Retinal pigment epithelial cell (primary cell): ENCODE measurements around the gene PTPRN2.

ENCODE experiments used
- DNase-seq: peaks from one replicate; pipeline ENCODE4 v3.0.0-alpha.2; 2010; ENCODE audit warnings: low read depth
- H3K4me3 ChIP-seq: 2 replicates; pipeline ENCODE4 v1.5.1; 2011; ENCODE audit warnings: mild to moderate bottlenecking, low read length, control low read depth, moderate library complexity
- CTCF ChIP-seq: conservative IDR thresholded peaks from 2 replicates; pipeline ENCODE4 v1.5.1; 2011; ENCODE audit warnings: low read depth, low read length, control low read depth, inconsistent platforms

Gene PTPRN2

GRCh38 chr7:158248816-158249215 lies 338.8 kb downstream of the PTPRN2 start:
- no peak overlapping the region for H3K4me3 ChIP-seq
- DNase-seq: no peak
- no peak for TF ChIP-seq CTCF

DNA sequence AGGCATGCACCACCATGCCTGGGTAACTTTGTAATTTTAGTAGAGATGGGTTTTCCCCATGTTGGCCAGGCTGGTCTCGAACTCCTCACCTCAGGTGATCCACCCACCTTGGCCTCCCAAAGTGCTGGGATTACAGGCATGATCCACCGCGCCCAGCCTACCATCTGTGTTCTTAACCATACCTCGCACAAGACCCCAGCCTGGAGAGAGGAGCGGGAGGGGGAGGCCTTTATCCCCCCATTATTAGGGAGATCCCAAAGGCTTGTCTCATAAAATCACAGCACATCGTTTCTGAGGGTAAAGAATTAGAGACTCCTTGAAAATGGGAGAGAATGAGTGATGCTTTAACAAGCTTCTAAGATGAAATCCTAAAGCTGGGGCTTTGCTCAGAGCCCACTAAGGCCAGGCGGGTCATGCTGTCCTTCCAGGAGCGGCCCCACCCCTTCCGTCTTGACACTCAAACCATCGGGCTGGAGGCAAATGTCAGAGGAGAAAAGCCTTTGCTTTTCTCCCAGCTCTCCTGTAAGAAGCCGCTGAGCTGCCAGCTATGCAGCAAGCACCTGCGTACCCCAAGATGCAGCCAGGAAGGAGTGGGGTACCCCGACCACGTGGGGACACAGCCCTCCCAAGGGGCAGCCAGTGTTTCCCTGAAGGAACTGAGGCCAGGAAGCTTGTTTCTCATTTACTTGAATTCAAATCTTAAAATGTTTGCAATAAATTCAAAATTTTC lies 339.7 kb downstream of the PTPRN2 start:
- TF ChIP-seq CTCF: no peak
- no peak for DNase-seq
- no peak overlapping the region for H3K4me3 ChIP-seq

DNA sequence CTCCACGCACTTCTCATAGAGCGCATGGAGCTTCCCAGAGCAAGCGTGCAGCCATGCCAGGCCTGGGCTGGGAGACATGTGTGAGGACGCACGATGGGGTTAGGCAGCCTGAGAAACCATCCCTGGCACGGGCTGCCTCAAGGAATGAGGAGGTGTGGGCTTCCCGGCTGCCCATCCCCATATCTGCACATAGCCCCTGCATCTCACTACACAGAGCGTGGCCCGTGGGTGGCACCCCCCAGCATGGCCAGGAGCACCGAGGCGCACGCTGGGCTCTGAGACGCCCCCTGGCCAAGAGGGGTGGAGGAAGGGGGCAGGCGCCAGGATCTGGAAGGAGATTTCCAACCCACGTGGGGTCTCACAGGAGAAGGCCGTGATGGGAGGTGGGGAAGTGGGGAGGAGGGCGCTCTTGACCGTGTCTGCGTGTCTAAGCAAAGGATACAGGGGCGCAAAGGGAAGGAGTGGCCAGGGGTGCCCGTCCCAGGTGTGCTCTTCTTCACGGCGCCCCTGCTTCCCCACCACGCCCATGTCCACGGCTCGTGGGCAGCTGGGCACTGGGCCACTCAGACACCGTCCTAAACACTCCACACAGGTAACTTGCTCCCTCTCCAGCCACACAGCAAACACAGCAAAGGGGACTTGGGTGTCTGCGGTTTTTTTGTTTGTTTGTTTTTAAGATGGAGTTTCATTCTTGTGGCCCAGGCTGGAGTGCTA lies 340.5 kb downstream of the PTPRN2 start:
- no peak overlapping the region for H3K4me3 ChIP-seq
- DNase-seq: no peak
- TF ChIP-seq CTCF: no peak

DNA sequence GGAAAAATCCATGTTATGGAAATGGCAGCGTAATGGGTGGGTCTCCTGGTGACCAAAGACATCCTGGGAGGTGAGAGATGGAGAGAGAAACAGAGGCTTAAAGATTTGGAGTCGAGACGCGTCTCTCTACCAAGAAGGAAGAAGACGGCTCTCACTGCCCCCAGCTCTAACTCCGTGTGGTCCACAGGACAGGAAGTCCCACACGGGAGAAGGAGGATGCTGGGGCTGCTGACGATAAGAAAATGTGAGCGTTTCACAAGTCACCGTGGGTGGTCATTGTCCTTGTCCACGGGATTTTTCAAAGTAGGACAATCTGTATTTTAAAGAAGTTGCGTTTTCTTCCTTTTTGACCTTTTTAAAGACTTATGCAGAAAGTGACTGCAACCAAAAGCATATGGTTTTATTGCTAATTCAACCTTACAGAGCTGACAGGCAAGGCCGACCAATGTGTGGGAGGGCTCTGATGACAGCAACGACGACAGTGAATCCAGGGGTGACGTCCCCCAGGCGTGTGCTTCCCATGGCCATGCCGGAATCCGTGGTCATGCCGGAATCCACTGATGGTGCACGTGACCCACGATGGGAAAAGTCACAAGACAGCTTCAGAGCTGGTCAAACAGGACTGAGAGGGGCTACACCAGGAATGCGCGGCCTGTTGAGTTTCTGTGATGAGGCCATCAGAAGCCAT lies 341.2 kb downstream of the PTPRN2 start:
- no peak for DNase-seq
- TF ChIP-seq CTCF: no peak
- no peak overlapping the region for H3K4me3 ChIP-seq

DNA sequence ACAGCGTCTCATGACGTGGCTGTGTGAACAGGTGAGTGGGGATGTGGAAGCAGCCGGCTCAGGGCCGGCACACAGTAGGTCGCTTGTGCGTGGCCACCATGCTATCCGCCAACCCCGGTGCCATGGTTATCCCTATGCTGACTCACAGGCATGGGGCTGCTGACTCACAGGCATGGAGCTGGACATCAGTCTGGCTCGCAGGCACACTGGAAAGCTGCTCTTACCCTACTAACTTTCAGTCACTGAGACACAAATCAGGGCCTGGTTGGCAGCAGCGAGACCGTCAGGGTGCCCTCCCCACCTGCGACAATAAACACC lies 341.9 kb downstream of the PTPRN2 start:
- DNase-seq: no peak
- no peak overlapping the region for H3K4me3 ChIP-seq
- no peak for TF ChIP-seq CTCF

DNA sequence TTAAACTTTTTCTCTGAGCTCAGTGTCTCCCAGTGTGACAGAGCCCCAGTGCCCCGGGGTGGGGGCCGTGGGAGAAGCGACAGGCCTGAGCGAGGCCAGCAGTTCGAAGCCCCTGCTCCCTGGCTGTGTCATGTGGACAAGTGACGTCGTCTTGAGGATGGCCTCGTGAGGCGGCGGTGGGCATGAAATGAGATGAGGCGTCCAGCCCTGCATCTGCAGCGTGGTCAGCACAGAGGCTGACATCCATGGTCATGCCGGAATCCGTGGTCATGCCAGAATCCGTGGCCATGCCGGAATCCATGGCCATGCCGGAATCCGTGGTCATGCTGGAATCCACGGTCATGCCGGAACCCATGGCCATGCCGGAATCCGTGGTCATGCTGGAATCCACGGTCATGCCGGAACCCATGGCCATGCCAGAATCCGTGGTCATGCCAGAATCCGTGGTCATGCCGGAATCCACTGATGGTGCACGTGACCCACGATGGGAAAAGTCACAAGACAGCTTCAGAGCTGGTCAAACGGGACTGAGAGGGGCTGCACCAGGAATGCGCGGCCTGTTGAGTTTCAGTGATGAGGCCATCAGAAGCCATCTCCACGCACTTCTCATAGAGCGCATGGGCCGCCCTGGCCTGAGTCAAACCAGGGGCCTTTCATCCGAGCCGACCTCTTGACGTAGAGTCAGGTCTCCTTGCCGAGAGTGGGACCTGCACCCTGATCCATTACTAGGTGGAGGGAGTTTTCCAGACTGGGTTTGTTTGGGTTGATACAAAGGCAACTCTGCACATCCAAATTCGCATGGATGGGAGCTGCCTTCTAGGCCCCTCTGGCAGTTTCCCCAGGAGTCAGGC lies 342.5 kb downstream of the PTPRN2 start:
- H3K4me3 ChIP-seq: no peak overlapping the region
- no peak for DNase-seq
- TF ChIP-seq CTCF: no peak
